ENCODE data around the gene TMEM163.

The TMEM163 gene

GRCh38 chr2:134425724-134426496 lies 292.9 kb downstream of the TMEM163 start:
- no peak for DNase-seq

DNA sequence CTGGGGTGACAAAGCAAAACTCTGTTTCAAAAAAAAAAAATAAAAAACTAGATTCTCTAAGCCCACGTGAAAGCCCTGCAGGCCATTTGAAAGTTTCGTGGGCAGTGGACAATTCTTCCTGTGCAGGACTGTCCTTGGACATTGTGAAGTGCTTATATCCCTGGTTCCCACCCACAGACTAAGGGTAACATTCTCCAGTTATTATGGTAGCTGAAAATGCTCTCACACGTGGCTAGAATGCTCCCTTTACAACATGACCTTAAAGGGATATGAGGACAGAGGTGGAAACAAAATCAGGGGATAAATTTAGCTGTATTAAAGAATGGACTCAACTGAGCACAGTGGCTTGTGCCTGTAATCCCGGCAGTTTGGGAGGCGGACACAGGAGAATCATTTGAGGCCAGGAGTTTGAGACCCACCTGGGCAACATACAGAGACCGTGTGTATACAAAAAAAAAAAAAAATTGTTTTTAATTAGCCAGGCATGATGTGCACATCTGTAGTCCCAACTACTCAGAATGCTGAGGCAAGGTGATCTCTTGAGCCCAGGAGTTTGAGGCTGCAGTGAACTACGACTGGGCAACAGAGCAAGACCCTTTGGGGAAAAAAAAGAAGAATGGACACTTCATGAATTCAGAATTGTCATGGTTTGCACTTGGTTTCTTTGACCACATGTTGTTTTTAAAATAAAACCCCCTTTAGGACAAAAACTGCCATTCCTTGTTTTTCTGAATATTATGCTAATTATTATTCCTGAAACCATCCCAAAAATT lies 297.1 kb downstream of the TMEM163 start:
- DNase-seq, result no peak

- no peak for DNase-seq
These were observed 297.9 kb downstream of the TMEM163 start for GRCh38 chr2:134420920-134421319.

DNA sequence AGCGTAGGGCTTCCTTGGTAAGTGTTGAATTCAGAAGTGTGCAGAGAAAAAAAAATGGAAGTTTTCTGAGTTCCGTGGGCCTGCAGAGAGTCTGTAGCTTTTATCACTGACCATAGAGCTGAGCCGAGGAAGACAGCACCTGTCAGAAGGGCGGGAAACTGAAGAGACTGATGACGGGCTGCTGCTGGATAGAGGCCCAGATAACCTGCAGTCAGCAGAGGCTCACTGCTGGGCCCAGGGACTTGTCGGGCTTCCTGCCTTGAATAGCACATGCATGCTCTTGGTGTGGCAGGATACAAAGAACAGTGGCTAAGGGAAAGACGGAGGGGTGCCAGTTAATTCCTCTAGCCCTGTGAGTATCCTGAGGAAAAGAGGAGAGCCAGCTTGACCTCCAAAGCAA lies 298.5 kb downstream of the TMEM163 start:
- no peak for DNase-seq

DNA sequence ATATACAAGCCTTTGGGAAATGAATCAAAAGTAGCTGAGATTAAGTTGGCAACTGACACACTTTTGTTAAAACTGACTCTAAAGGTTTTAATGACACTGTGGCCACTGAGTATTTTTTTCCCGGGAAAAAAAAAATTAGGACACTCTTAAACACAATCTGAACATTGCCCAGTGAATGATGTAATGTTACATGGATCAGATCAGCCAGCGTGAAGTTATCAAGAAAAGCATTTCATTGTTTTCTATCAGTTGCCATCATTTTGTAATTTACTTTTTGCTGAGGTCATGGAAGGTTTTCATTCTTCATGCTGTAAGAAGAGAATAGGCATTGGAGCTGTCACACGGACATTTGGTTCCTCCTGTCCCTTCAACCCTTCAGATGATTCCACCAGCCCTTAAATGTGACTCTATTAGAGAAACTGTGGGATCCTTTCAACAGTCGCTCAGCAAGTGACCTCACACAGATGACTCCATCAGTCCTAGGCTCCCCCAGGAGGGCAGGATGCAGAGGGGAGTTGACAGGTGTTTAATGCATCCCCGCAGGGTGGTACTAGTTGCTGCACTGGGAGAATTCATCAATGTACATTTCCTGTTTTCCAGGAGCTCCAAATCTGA lies 300.7 kb downstream of the TMEM163 start:
- no peak for DNase-seq

- DNase-seq, result no peak
These were observed 302.2 kb downstream of the TMEM163 start for GRCh38 chr2:134416637-134417036.

DNA sequence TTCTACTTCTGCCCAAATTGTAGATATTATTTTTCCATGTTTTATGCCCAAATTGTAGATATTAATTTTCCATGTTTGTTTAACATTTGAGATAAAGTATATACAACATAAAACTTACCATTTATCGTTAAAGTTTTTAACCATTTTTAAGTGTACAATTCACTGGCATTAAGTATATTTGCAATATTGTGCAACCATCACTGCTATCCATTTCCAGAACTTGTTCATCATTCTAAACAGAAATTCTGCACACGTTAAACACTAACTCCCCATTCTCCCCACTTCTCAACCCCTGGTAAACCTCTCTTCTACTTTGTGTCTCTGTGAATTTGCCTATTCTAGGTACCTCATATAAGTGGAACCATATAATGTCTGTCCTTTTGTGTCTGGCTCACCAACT lies 302.8 kb downstream of the TMEM163 start:
- no peak for DNase-seq

- DNase-seq, result no peak
These were observed 304.9 kb downstream of the TMEM163 start for GRCh38 chr2:134413912-134414311.

- no peak for DNase-seq
These were observed 305.4 kb downstream of the TMEM163 start for GRCh38 chr2:134413430-134413829.

DNA sequence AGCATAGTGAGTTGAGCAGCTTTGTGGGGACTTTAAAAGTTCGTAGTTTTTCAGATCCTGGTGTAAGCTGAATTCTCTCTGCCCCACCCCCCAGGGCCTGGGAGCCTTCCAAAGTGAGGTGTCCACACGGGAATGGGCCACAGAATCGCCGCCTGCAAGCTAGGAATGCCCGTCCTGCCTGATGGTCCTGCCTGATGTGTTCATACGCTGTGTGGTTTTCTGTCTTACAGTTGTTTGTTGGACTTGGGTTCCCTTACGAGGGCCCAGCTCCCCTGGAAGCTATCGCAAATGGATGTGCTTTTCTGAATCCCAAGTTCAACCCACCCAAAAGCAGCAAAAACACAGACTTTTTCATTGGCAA lies 306.2 kb downstream of the TMEM163 start:
- DNase-seq, result no peak

GRCh38 chr2:134411828-134412638 lies 306.8 kb downstream of the TMEM163 start:
- peak; percentile 21 to 69 for DNase-seq

GRCh38 chr2:134411279-134411827 lies 307.4 kb downstream of the TMEM163 start:
- DNase-seq, result peak in 1 of 2 experiments; percentile 21

GRCh38 chr2:134410831-134411231 lies 308.0 kb downstream of the TMEM163 start:
- DNase-seq, result no peak

DNA sequence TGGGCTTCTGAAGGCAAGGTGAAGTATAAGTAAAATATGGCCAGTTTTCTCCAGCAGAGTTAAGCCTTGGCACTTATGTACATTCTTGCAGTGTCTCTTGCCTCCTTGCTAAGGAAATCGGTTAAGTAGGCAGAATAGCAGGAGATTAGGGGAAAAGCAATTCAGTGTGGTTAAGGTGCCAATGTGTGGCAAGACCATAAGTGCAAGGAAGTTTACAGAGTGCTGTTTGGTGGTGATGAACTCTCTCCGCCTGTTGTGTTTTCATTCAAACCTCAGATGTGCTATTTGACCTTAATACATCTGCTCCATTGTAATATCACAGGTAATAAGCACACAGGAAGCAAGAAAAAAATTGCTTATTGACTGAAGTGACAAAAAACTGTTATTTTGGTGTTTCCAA lies 308.8 kb downstream of the TMEM163 start:
- no peak for DNase-seq

GRCh38 chr2:134408791-134409190 lies 310.0 kb downstream of the TMEM163 start:
- no peak for DNase-seq

DNA sequence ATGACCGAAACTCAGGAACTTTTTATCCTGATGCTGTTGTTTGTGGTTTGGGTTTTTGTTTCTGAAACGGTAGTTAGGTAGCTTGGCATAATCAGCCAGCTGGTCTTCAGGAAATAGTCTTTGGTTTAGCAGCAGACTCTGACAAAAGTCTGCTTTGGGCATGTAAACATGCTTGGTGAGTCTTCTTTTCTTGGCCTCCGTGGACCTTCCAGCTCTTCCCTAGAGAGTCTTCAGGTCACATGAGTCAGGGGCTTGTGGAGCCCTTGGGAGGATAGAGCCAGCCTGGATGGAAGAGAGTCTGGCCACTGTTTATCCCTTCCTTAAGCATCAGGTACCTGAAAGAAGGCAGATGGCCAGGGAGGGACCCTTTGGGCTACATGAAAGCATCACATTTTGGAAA lies 310.4 kb downstream of the TMEM163 start:
- no peak for DNase-seq

- no peak for DNase-seq
These were observed 311.5 kb downstream of the TMEM163 start for GRCh38 chr2:134407154-134407890.

GRCh38 chr2:134406736-134407135 lies 312.1 kb downstream of the TMEM163 start:
- no peak for DNase-seq

- DNase-seq, result no peak
These were observed 312.5 kb downstream of the TMEM163 start for GRCh38 chr2:134406311-134406710.
